ENCODE measurements around the gene AEN.

- TF ChIP-seq, protein P1, sequence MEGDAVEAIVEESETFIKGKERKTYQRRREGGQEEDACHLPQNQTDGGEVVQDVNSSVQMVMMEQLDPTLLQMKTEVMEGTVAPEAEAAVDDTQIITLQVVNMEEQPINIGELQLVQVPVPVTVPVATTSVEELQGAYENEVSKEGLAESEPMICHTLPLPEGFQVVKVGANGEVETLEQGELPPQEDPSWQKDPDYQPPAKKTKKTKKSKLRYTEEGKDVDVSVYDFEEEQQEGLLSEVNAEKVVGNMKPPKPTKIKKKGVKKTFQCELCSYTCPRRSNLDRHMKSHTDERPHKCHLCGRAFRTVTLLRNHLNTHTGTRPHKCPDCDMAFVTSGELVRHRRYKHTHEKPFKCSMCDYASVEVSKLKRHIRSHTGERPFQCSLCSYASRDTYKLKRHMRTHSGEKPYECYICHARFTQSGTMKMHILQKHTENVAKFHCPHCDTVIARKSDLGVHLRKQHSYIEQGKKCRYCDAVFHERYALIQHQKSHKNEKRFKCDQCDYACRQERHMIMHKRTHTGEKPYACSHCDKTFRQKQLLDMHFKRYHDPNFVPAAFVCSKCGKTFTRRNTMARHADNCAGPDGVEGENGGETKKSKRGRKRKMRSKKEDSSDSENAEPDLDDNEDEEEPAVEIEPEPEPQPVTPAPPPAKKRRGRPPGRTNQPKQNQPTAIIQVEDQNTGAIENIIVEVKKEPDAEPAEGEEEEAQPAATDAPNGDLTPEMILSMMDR (IDR thresholded peaks at IDR 0.05): no peak
- TF ChIP-seq POLR2AphosphoS5 (IDR thresholded peaks at IDR 0.05; ENCODE audit: insufficient read depth in 1 of 2, low read depth in 1 of 2): no peak
- TF ChIP-seq POLR2A (IDR thresholded peaks at IDR 0.05): no peak
Observed at GRCh38 chr15:88661041-88661700, 40.0 kb downstream of the AEN start.
